Measurements from ENCODE around the gene XCR1.

XCR1 gene

DNA sequence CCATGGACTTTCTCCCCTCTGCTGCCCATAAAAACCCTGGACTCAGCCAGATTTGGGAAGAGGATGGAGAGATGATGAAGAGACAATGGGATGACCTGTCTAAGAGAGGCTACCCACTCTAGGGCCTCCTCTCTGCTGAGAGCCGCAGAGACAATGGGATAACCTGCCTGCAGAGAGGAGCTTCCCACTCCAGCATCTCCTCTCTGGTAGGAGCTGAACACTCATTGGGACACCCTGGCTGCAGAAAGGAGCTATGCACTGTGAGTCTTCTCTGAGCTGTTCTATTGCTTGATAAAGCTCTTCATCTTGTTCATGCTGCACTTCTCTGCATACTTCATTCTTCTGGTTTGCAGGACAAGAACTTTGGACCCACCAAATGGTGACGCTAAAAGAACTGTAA lies 4.5 kb upstream of the XCR1 start:
- no peaks in the 10 kb centered on the region for H3K36me3 ChIP-seq
- no peaks in the 10 kb centered on the region for H3K27me3 ChIP-seq
- H3K4me3 ChIP-seq: no peak overlapping the region
- H3K4me1 ChIP-seq: no peaks in the 10 kb centered on the region
- no peak overlapping the region for H3K27ac ChIP-seq
- DNase-seq: no peak
- peaks cover 0 to 7% (median 0%) of the 10 kb centered on the region in 3 donors for H3K9me3 ChIP-seq
- intact Hi-C loops (cut with DNase I; ENCODE audit: low total_unique reads): no loop called here
- TF ChIP-seq, protein P1, sequence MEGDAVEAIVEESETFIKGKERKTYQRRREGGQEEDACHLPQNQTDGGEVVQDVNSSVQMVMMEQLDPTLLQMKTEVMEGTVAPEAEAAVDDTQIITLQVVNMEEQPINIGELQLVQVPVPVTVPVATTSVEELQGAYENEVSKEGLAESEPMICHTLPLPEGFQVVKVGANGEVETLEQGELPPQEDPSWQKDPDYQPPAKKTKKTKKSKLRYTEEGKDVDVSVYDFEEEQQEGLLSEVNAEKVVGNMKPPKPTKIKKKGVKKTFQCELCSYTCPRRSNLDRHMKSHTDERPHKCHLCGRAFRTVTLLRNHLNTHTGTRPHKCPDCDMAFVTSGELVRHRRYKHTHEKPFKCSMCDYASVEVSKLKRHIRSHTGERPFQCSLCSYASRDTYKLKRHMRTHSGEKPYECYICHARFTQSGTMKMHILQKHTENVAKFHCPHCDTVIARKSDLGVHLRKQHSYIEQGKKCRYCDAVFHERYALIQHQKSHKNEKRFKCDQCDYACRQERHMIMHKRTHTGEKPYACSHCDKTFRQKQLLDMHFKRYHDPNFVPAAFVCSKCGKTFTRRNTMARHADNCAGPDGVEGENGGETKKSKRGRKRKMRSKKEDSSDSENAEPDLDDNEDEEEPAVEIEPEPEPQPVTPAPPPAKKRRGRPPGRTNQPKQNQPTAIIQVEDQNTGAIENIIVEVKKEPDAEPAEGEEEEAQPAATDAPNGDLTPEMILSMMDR (IDR thresholded peaks at IDR 0.05): no peak

DNA sequence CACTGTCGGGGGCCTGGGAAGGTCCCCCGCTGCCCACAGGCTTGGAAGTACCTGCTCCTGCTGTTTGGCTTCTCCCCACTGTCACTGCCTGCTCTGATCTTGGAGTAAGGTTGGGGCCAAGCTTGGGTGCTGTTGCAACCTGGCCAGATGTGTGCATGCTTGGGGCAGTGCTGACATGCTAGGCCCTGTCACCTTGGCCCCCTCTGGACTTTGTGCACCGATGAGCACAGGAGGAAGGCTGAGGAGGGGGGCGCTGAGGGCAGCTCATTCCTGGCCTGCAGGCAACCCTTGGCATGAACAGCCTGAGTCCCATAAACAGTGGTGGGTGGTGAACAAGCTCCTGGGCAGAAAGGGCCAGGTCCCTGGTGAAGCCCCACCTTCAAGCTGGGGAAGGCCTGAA lies 4.0 kb upstream of the XCR1 start:
- DNase-seq: no peak
- intact Hi-C loops (cut with DNase I; ENCODE audit: low total_unique reads): no loop called here
- peaks cover 0 to 7% (median 0%) of the 10 kb centered on the region in 3 donors for H3K9me3 ChIP-seq
- H3K27me3 ChIP-seq: no peaks in the 10 kb centered on the region
- TF ChIP-seq, protein P1 (IDR thresholded peaks at IDR 0.05): no peak
- no peaks in the 10 kb centered on the region for H3K4me1 ChIP-seq
- H3K4me3 ChIP-seq: no peak overlapping the region
- no peaks in the 10 kb centered on the region for H3K36me3 ChIP-seq
- H3K27ac ChIP-seq: no peak overlapping the region

DNA sequence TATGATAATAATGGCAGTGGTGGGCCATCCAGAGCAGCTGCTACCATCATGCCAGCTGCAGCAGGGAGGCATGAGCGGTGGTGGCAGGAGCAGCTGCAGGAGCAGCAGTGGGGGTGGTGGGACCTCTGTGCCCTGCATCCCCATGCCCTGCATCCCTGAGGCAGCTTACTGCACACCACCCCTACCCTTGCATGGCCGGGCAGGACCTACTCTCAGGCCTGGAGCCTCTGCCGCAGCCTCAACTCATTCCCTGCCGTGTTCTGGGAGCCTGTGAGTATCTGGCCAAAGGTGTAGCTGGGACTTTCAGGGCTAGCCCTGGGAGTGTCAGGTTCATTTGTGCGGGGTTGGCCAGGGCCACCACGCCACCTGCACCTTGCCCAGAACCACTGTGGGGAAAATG lies 3.3 kb upstream of the XCR1 start:
- H3K9me3 ChIP-seq: peaks cover 0 to 7% (median 0%) of the 10 kb centered on the region in 3 donors
- DNase-seq: no peak
- no peaks in the 10 kb centered on the region for H3K4me1 ChIP-seq
- intact Hi-C loops (cut with DNase I; ENCODE audit: low total_unique reads): no loop called here
- H3K36me3 ChIP-seq: no peaks in the 10 kb centered on the region
- no peak overlapping the region for H3K4me3 ChIP-seq
- H3K27me3 ChIP-seq: no peaks in the 10 kb centered on the region
- no peak overlapping the region for H3K27ac ChIP-seq
- TF ChIP-seq, protein P1 (IDR thresholded peaks at IDR 0.05): no peak

DNA sequence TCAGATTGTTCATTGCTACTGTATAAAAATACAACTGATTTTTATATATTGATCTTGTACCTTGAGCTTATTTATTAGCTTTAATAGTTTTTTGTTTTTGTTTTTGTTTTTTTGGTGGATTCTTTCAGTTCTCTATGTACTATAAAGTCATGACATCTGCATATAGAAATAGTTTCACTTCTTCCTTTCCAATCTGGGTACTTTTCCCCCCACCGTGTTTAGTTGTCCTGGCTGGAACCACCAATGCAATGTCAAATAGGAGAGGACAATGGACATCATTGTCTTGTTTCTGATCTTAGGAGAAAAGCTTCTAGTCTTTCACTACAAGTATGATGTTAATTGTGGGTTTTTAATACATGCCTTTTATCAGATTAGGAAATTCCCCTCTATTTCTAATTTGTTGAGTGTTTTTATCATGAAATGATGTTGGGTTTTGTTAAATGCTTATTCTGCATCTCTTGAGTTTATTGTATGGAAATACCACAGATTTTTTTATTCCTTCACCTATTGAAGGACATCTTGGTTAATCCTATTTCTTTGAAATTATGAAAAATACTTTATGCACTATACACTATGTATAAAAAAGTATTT lies 2.8 kb upstream of the XCR1 start:
- H3K36me3 ChIP-seq: no peaks in the 10 kb centered on the region
- TF ChIP-seq, protein P1 (IDR thresholded peaks at IDR 0.05): no peak
- H3K27ac ChIP-seq: no peak overlapping the region
- intact Hi-C loops (cut with DNase I; ENCODE audit: low total_unique reads): no loop called here
- H3K4me1 ChIP-seq: no peaks in the 10 kb centered on the region
- H3K4me3 ChIP-seq: no peak overlapping the region
- no peak for DNase-seq
- no peaks in the 10 kb centered on the region for H3K27me3 ChIP-seq
- peaks cover 0 to 7% (median 0%) of the 10 kb centered on the region in 3 donors for H3K9me3 ChIP-seq

DNA sequence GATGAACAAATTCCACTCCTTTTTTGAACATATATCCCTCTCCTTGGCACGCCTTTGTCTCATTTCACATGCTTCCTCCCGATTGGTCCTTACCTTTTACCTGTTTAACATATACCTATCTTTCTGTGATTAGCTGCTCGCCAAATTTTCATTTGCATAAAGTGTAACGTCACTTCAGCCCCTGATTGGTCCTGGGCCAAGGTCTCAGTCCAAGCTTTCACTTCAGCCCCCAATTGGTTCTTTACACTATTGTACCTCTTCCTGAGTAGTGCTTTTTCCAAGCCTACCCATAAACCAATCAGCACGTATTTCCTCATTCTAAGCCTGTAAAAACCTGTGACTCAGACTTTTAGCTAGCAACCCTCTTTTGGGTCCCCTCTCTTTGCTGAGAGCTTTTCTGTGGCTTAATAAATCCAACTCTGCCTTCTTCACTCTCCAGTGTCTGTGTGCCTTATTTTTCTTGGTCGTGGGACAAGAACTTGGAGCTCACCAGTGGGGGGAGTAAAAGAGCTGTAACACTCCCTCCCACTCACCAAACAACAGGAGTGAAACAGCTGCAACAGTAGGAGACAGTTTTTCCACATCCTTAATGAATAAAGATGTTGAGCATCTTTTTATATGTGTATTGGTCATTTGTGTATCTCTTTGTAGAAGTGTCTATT lies 584 bp upstream of the XCR1 start:
- intact Hi-C loops (cut with DNase I; ENCODE audit: low total_unique reads): no loop called here
- DNase-seq: no peak

More for the DNA sequence above, 584 bp upstream of the XCR1 start:
- TF ChIP-seq, protein P1 (IDR thresholded peaks at IDR 0.05): no peak
- no peak overlapping the region for H3K27ac ChIP-seq
- H3K27me3 ChIP-seq: no peaks in the 10 kb centered on the region
- H3K4me3 ChIP-seq: no peak overlapping the region
- peaks cover 0 to 7% (median 0%) of the 10 kb centered on the region in 3 donors for H3K9me3 ChIP-seq
- H3K36me3 ChIP-seq: no peaks in the 10 kb centered on the region
- no peaks in the 10 kb centered on the region for H3K4me1 ChIP-seq
